GM20000 (cell line): Measurements from ENCODE around the gene MAD1L1.

Experiments used
- DNase-seq: peaks from one replicate; pipeline ENCODE4 v3.0.0; 2012; ENCODE audit warnings: low spot score
- TF ChIP-seq, protein P1 (sequence below): IDR thresholded peaks from 2 replicates; pipeline ENCODE4 v1.5.1; 2012; ENCODE audit warnings: mild to moderate bottlenecking, control low read depth; ENCODE audit errors: extremely low read depth, missing control alignments

MAD1L1 gene

DNA sequence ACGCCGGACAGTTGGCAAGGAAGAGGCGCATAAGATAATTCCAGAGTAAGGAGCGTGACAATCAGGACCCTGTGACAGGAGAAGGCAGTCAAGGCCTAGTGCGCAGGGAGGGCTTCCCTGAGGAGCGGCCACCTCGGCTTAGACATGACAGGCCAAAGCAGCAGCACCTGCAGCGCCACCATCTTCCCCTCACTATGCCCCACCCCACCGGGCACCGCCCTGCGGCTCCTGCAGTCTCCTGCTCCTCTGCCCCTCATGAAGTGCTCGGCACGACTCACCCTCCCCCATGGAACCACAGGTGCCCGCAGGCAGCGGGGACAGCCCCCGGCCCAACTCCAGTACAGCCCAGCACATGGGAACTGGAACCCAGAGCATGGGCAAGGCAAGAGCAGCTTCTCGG lies 11.8 kb downstream of the MAD1L1 start:
- no peak for DNase-seq
- TF ChIP-seq, protein P1, sequence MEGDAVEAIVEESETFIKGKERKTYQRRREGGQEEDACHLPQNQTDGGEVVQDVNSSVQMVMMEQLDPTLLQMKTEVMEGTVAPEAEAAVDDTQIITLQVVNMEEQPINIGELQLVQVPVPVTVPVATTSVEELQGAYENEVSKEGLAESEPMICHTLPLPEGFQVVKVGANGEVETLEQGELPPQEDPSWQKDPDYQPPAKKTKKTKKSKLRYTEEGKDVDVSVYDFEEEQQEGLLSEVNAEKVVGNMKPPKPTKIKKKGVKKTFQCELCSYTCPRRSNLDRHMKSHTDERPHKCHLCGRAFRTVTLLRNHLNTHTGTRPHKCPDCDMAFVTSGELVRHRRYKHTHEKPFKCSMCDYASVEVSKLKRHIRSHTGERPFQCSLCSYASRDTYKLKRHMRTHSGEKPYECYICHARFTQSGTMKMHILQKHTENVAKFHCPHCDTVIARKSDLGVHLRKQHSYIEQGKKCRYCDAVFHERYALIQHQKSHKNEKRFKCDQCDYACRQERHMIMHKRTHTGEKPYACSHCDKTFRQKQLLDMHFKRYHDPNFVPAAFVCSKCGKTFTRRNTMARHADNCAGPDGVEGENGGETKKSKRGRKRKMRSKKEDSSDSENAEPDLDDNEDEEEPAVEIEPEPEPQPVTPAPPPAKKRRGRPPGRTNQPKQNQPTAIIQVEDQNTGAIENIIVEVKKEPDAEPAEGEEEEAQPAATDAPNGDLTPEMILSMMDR: no peak

DNA sequence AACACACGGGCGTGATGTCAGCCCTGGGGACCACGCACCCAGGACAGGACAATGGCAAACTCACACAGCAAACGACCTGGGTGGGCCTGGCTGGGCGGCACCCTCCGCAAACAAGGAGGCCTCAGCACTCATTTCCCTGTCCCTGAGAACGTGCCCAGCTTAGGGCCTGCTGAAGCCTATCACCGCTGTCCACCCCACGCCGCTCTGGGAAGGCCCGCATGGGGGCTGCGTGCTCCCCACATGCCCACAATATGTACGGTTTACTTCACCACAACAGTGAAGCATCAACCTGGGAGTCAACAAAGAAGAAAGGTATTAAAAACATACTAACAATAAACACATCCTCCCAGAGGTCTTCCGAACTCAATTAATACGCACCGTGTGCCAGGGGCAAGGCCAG lies 12.2 kb downstream of the MAD1L1 start:
- DNase-seq: no peak
- TF ChIP-seq, protein P1: no peak

GRCh38 chr7:2220030-2220429 lies 12.7 kb downstream of the MAD1L1 start:
- TF ChIP-seq, protein P1: no peak
- DNase-seq: no peak

- no peak for DNase-seq
- TF ChIP-seq, protein P1: no peak
Observed at GRCh38 chr7:2219606-2220005, 13.1 kb downstream of the MAD1L1 start.

DNA sequence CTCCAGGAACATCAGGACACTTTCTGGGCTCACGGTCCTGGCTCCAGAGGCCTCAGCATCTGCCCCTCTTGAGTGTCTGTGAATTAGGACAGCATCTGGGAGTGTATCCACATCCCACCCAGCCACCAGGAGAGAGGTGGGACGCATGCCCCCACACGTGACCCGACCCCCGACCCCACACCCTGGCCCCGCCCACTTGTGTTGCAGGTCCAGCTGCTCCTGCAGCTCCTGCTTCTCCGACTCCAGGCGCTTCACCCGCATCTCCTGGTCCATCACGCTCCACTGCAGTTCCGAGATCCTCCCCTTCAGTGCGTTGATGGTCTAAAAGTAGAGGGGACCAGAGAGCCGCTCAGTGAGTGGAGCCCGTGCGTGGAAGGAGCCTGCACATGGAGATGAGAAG lies 13.6 kb downstream of the MAD1L1 start:
- DNase-seq: no peak
- TF ChIP-seq, protein P1: no peak

DNA sequence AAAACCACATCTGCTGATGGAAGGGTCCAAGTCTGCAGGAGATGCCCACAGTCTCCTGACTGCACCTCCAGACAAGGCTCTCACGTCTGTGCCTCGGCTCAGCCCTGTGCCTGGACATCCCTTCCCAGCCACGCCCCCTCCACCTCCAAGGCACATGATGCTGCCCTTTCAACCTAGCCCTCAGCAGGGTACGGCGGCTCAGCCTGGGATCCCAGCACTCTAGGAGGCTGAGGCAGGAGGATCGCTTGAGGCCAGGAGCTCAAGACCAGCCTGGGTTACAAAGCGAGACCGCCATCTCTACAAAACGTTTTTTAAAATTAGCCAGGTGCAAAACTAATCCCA lies 14.3 kb downstream of the MAD1L1 start:
- DNase-seq: no peak
- TF ChIP-seq, protein P1: no peak

GRCh38 chr7:2217716-2218443 lies 14.9 kb downstream of the MAD1L1 start:
- no peak for DNase-seq
- TF ChIP-seq, protein P1: no peak
